ENCODE measurements around the gene PLA2G10.
"Not testable (repeated sequence)": the region's sequence is repeated elsewhere in the genome, so short reads cannot be mapped to it uniquely, and the experiment has no call there.

The PLA2G10 gene

GRCh38 chr16:14694129-14694528 lies at the start of gene PLA2G10:
TSS of gene PLA2G10 (minus strand) at chr16:14694308. CDS start at chr16:14694229, 79 bp downstream.
- not testable (repeated sequence) for DNase-seq (ENCODE audit: low read depth in 2 of 2)

- not testable (repeated sequence) for DNase-seq (ENCODE audit: low read depth in 2 of 2)
Observed at GRCh38 chr16:14742273-14743128, 48.4 kb upstream of the PLA2G10 start, which contains the start of gene NPIPA2. TSS of gene NPIPA2 (plus strand) at chr16:14742533. CDS start at chr16:14748066, 5,533 bp downstream.

DNA sequence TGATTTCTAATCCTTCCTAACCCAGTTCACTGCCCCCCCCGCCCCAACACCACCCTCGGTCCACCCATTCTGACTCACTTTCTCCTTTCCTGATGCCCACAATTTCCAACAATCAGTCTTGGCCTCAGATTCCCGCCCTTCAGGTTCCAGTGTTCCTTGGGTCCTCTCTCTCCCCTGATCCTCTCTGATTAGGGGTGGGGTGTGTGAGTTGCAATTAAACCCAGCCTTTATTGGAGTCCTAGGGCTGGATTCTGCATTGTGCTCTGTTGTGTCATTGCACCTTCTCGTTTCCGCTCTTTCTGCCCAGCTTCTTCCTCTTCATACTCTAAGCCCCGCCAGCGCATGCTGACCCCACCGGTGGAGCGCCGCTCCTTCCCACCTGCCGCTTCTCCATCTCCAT lies 47.7 kb upstream of the PLA2G10 start:
- DNase-seq (ENCODE audit: low read depth in 2 of 2) = not testable (repeated sequence)

DNA sequence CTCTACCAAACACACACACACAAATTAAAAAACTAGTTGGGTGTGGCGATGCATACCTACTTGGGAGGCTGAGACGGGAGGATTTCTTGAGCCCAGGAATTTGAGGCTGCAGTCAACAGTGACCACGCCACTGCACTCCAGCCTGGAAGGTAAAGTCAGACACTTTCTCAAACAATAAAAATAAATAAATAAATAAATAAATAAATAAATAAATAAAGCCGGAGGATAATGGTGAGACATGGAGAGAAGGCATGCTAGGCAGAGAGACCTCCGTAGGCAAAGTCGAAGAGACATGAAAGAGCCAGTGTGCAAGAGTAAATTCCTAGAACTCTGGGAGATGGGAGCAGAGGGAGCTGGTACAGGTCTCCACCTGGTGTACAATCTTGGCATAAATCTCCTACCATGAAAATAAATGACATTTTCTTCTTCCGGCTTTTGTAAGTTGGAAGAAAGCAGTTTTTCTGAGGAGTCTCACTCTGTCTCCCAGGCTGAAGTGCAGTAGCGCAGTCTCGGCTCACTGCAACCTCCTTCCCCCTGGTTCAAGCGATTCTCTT lies 46.8 kb upstream of the PLA2G10 start:
- DNase-seq (ENCODE audit: low read depth in 2 of 2) = not testable (repeated sequence)

- not testable (repeated sequence) for DNase-seq (ENCODE audit: low read depth in 2 of 2)
Observed at GRCh38 chr16:14733233-14733632, 39.1 kb upstream of the PLA2G10 start.

DNA sequence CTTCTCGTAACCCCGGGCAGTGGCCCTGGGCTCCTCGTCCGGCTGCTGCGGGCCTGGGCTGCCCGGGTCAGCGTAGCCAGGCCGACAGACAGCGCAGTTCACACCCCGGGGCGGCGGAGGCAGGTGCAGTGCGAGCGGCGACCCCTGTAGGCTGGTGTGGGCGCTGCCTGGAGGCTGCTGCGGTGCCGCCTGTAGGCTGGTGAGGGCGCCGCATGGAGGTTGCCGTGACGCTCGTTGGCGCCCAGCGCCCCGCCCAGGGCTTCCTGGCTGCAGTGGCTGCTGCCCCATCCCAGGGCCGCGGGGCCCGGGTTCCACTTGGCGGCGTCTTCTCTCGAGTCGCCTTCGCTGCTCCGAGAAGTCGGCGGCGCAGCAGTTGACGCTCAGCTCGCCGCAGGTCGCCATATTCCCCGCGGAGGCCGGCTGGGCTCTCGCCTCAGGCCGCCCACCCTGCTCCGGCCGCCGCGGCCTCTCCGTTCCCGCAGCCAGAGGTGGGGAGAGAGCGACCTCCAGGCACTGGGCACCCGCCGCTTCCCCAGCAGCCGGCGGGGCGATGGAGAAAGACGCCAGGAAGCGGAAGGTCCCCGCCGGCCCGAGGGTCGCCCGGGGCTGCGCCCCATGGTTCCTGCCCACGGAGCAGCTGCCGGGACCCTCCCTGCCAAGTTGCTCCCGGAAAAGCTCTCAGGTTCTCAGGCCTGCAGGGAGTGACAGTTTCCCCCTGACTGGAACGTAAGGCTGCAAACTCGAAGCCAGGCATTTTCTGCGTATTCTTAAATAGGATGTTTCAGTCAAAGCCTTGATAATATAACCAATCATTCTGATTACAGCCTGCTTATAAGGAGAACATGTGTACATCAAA lies 9.3 kb upstream of the PLA2G10 start, which contains the start of gene NPIPA3:
Gene NPIPA3, plus strand, starts transcription at position 256 of the 856 bp plus-strand sequence. CDS start 5,533 bp downstream, outside the sequence.
- DNase-seq (ENCODE audit: low read depth in 2 of 2) = not testable (repeated sequence)

- not testable (repeated sequence) for DNase-seq (ENCODE audit: low read depth in 2 of 2)
Observed at GRCh38 chr16:14702672-14703071, 8.6 kb upstream of the PLA2G10 start.

- DNase-seq (ENCODE audit: low read depth in 2 of 2) = not testable (repeated sequence)
Observed at GRCh38 chr16:14701859-14702258, 7.8 kb upstream of the PLA2G10 start.

DNA sequence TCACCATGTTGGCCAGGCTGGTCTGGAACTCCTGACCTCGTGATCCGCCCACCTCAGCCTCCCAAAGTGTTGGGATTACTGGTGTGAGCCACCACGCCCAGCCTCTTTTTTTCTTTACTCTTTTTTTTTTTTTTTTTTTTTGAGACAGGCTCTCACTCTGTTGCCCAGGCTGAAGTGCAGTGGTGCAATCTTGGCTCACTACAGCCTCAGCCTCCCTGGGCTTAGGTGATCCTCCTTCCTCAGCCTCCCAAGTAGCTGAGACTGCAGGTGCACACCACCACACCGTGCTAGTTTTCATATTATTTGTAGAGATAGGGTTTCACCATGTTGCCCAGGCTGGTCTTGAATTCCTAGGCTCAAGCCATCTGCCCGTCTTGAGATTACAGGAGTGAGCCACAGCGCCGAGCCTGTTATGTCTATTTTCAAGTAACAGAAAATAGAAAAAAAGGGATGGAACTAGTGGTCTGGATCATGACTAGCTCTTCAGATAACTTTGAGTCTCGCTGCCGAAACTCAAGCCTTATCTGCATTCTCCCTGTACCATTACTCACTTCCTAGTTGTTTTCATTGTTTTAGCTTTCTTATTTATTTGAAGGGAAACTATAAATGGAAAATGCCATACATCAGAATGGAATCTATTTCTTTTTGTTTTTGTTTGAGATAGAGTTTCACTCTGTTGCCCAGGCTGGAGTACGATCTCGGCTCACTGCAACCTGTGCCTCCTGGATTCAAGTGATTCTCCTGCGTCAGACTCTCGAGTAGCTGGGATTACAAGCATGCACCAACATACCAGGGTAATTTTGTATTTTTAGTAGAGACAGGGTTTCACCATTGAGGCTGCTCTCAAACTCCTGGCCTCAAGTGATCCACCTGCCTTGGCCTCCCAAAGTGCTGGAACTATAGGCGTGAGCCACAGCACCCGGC lies 8.0 kb downstream of the PLA2G10 start:
- DNase-seq (ENCODE audit: low read depth in 2 of 2) = not testable (repeated sequence)

- no peak for DNase-seq (ENCODE audit: low read depth in 2 of 2)
Observed at GRCh38 chr16:14682121-14682520, 12.0 kb downstream of the PLA2G10 start.

DNA sequence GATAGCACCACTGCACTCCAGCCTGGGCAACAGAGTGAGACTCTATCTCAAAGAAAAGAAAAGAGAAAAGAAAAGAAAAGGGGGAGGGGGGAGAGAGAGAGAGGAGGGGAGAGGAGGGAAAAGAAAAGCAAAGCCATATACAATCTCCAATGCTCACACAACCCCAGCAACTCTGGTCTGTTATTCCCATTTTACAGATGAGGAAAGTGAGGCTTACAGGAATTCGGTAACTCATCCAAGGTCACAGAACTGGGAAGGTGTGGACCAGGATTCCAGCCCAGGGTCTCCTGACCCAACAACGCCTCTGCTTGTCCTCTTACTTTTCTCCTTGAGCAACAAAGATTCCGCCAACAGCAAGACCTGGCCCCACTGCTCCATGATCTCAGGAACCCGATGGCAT lies 13.0 kb downstream of the PLA2G10 start:
- DNase-seq (ENCODE audit: low read depth in 2 of 2) = no peak

- DNase-seq (ENCODE audit: low read depth in 2 of 2) = not testable (repeated sequence)
Observed at GRCh38 chr16:14680396-14680795, 13.7 kb downstream of the PLA2G10 start.

DNA sequence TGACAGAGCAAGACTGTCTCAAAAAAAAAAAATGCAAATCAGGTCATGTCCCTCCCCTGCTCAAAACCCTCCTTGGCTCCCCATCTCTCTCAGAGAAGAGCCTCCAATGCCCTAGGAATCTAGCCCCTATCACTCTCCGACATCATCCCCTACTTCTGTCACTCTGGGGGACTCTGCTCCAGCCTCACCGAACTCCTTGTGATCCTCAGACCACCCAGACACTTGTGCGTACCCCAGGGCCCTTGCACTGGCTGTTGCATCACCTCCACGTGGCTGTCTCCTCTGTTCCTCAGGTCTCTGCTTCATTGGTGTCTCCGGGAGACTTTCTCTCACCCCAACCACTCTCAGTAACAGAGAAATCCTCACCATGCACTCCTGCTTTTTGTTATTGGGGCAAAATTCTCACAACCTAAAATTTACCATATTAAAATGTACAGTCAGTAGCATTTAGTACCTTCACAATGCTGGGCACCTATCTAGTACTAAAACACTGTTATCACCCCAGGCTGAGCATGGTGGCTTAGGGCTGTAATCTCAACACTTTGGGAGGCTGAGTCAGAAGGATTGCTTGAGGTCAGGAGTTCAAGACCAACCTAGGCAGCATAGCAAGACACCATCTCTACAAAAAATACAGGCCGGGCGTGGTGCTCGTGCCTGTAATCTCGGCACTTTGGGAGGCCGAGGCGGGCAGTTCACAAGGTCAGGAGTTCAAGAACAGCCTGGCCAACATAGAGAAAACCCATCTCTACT lies 15.2 kb downstream of the PLA2G10 start:
- no peak for DNase-seq (ENCODE audit: low read depth in 2 of 2)

DNA sequence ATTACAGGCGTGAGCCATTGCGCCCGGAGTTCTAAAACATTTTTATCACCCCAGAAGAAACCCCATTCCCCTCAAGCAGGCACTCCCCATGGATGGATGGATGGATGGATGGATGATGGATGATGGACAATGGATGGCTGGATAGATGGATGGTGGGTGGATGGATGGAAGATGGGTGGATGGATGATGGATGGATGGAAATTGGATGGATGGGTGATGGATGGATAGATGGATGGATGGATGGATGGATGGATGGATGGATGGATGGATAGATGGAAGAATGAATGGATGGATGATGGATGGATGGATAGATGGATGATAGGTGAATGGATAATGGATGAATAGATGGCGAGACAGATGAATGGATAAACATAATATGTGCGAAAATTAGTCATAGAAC lies 16.5 kb downstream of the PLA2G10 start:
- no peak for DNase-seq (ENCODE audit: low read depth in 2 of 2)

- DNase-seq (ENCODE audit: low read depth in 2 of 2) = no peak
Observed at GRCh38 chr16:14676633-14677032, 17.5 kb downstream of the PLA2G10 start.

DNA sequence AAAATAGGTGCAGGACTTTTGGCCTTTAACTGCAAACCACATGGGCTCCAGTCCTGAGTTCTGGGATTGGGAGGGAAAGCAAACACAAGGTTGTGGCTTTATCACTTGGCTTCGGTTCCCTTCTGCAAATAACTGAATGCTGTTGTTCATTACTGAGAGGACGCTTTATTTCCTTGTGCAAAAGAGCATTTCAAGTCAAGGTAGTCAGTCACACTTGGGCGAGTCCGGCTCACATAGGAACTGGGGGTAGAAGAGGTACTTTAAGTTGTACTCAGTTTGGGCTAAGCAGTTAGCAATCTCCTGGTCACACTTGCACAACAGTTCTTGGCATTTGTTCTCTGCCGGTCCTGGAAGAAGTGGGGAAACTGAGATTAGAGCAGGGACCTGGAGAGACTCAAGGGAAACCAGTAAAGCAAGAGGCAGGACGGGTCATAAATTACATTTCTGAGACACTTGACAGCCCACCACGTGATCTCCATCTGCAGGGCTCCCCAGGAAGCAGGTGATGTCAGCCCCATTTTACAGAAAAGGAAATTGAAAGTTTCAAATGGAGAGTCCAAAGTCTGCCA lies 21.6 kb downstream of the PLA2G10 start:
- no peak for DNase-seq (ENCODE audit: low read depth in 2 of 2)

- DNase-seq (ENCODE audit: low read depth in 2 of 2) = no peak
Observed at GRCh38 chr16:14669776-14670175, 24.3 kb downstream of the PLA2G10 start.

DNA sequence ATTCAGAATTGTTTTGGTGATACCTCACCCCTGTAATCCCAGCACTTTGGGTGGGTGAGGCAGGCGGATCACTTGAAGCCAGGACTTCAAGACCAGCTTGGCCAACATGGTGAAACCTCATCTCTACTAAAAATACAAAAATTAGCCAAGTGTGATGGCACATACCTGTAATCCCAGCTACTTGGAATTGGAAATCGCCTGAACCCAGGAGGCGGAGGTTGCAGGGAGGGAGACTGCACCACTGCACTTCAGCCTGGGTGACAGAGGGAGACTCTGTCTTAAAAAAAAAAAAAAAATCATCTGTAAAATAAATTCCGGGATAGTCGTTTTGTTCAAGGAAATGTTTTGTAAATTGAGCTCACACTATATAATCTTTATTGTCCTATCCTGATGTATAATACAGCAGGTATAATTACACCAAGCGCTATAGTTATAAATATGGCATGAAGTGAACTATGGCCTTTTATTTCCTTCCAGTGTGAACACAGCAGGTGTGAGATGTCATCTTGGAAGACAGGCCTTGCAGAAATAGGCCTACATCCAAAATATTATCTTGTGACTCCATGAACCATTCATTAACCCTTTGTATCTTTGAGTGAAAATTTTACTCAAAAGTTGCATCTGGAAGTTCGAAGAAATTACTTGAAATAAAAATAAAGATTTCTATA lies 25.4 kb downstream of the PLA2G10 start:
- DNase-seq (ENCODE audit: low read depth in 2 of 2) = no peak
